CD1c-positive myeloid dendritic cell (primary cell): ENCODE results near the gene PPP2R5B.

Experiments used
- DNase-seq: peaks from one replicate; pipeline ENCODE4 v3.0.0-alpha.2; 2016; ENCODE audit errors: extremely low spot score

The PPP2R5B gene

DNA sequence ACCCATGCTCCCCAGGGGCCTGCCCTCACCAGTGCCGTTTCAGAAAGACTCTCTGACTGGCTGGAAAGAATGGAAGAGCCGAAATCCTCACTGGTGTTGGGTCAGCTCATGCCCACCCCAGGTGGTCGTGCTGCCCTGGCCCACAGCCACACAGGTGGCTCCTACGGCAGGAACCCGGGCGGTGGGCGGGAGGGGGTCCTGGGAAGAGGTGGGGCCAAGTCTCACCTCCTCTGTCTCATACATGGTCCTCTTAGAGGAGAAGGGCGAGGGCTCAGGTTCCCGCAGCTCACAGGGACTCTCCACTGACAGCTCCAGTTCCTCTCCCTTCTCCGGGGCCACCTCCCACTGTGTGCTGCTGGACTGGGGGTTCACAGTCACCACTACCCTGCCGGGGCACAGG lies 15.7 kb upstream of the PPP2R5B start:
- DNase-seq: no peak

DNA sequence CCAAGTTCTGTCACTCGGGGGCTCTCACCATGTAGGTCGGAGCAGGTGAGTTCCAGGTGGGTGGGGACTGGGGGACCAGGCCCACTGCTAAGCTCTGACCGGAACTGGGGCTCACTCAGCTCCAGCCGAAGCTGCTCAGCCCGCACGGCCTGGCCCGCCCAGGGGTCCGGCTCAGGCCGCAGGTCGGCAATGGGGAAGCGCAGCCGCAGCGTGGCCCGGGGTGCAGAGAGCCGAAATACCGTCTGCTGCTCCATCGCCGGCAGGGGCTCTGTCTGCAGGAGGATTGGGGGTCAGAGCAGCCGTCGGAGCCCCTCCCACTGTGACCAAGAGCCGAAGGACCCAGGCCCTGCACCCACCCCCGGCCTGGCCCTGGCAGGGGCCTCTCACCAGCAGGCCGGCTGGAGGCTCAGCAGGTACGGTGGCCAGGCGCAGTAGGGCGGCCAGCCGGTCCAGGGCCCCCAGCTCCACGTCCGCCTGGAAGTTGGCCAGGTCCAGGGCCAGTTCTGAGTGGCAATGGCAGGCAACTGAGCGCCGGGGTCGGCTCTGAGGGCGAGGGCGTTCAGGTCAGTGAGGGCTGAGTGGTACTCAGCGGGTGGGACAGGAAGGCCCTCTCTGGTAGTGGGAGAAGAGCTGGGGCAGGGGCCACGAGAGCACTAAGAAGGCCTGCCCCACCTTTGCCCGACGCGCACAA lies 14.7 kb upstream of the PPP2R5B start:
- DNase-seq: no peak

DNA sequence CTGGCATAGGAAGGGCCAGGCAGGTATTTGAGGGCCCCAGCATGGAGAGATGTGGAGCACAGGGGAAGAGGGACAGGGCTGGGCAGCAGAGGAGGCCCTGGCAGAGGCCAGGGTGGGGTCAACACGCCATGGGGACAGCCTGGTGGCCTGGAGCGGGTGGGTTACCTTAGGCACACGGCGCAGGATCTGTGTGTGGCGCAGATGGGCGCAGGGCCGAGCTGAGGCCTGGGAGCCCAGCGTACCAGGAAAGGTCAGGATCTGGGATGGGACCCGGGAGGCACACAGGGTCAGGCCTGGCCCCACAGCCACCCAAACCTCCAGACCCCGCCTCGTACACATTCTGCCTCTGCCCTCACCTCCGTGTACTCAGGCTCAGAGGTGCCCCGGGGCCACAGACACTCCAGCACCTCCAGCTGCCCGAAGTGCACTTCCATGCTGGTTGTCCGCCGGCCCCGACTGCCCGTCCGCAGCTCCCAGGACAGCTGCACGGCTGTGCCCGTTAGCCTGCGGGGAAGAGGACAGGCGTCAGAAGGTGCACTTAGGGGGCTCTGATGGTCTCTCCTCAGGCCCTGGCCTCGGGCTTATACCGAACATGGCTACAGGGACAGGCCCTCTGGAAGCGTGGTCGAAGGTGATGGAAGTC lies 13.9 kb upstream of the PPP2R5B start:
- DNase-seq: no peak

DNA sequence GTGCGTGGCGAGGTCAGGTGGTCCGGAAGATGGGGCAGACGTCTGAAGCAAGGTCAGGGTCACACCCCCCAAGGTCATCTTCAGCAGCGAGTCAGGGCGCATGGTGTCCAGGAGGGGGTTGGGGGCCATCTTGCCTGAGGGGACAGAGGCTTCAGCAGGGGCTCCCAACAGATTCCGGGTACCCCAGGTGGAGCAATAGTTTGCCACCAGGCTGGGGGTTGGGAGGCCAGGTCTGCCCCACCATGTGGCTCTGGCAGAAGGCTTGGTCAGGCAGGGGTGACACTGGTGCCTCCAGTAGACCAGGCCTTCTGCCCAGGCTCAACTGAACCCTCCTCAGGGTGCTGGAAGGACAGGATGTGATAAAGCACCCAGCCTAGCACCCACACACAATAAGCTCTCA lies 13.3 kb upstream of the PPP2R5B start:
- no peak for DNase-seq

DNA sequence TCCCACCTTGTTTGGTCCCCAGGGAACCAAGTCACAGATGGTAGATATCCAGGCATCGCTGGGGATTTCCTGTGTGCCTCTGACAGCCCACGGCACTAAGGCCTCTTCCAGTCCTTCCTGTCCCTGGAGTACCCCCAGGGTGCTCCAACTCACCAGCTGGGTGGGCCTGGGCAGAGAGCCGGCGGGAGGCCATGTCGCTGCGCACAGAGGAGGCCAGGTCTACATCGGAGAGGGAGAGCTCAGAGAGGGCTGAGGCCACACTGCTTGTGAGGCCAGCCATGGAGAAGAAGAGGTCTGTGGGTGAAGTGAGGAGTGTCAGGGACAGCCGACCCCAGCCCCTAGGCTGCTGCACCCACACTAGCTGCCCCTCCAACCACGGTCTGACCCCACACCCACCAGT lies 12.8 kb upstream of the PPP2R5B start:
- DNase-seq: no peak

DNA sequence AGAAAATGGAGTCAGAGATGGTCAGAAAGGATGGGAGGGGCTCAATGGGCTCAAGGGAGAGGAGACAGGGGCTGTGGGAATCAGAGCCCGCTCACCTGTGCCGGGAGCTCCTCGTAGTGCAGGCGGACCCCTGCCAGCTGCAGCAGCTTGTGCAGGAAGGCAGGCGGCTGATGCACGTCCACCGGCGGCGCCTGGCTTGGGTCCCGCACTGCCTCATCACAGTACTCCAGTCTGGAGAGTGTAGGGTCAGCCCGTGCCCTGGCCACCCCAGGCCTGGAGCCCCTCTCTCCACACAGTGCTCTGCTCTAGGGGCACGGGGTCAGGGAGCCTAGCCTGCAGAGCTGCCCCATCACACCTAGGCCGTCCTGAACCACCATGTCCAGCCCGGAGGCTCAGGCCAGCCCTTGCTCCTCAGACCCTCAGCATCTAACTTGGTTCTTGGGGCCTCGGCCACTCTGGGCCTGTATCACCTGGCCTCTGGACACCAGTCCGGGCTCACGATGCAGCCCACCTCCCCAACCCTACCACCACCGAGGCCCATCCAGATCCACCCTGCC lies 11.2 kb upstream of the PPP2R5B start:
- no peak for DNase-seq

DNA sequence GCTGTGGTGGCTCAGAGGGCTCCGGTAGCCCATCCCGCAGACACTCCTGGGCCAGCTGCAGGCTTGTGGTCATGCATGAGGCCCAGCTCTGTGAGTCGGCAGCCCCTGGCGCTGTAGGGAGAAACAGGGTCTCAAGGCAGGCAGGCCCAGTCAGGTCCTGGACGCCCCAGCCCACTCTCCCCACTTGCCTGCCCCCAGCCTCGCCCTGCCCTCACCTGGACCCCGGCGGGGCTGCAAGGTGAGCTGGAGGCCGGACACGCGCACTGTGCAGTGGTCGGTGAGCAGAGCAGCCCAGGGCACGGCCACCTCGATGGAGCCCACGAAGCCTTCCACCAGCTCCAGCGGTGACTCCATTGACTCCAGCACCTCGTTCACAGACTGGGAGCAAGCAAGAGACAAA lies 10.4 kb upstream of the PPP2R5B start:
- no peak for DNase-seq

DNA sequence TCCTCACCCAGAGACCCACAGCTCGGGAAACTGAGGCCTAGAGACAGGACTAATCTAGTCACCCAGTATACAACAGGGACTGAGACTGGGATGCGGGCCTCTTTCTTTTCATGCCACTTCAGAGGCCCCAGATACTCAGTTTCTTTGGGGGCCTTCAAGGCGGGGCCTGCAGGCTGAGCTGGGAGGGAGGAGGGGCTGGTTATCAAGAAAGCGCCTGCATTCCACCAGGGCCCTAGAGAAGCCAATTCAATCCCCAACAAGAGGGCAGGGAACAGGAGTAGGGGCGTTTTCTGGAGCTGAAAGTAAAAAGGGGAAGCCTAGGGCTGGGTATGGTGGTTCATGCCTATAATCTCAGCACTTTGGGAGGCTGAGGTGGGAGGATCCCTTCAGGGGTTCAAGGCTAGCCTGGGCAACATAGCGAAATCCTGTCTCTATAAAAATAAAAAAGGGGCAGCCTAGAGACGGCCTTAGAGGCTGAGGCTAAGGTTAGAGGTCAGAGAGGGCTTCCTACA lies 9.1 kb upstream of the PPP2R5B start:
- peak; percentile 20 for DNase-seq

DNA sequence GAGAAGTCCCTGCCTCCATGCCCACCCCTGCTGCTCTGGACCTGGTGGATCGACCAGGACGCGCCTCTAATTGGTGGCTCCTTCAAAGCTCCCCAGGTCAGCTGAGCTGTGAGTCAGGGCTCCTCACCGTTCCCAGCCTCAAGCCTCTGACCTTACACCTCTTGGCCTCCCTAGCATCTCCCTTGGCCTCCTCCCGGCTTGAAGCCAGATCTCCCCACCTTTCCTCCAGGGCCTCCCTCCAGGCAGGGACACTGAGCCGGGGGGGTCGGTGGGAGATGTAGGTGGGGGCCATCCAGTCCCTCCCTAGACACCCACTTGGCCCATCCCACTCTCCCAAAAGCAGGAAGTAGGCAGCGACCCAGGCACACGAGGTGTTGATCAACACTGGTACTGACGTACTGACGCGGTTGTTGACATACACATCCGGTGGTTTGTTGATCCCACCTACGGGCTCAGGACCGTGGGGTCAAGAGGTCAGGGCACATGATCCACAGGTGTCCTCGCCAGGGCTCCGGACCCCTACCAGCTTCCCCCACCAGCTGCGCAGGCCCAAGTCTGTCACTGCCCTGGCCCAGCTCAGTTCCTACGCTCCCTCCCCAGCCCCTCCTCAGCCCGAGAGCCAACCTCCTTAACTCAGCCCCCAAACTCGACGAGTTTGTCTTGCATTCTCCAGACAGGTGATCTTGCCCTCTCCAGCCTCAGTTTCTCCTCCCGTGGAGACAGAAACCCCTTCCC lies 8.3 kb upstream of the PPP2R5B start:
- DNase-seq: peak; percentile 83

DNA sequence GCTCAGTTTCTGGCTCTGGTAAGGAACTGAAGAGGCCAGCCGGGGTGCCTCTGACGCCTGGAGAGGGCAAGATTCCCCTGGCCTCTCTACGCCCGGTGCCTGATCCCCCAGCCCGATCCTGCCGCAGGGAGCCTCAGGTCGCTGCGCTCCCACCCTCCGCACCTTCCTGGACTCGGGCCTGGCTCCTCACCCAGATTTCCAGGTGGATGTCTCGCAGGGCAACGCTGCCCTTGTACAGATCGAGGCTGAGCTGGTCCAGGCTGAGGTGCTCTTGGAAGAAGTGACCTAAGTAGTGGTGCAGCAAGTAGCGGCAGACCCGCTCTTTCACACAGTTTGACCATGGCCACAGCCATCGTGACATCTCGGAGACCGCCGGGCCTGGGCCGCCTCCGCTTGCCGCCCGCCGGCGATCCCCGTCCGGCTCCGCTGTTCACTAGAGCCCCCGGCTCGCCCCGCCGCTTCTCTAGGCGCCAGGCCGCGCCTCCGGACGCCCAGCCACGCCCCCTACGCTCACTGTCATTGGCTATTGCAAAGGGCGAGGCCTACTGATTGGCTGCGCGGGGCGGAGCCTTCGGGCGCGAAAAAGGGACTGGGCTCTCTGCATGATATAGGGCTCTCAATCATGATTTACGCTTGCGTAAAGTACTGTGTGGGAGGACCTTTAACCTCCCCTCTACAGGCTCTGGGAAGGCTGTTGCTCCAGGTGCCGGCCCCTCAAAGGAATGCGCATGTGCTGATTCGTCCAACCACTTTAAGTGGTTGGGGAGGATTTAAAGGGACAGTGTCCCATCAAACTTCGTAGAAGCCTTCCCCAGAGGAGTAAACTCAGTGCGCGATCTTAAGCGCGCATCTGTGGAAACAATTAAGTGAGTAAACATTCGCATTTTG lies 7.5 kb upstream of the PPP2R5B start, which contains the start of gene ATG2A:
Gene ATG2A (minus strand): TSS at position 435 of the 888 bp plus-strand sequence. CDS start 74 bp downstream, at position 361.
- DNase-seq: peak; percentile 99

DNA sequence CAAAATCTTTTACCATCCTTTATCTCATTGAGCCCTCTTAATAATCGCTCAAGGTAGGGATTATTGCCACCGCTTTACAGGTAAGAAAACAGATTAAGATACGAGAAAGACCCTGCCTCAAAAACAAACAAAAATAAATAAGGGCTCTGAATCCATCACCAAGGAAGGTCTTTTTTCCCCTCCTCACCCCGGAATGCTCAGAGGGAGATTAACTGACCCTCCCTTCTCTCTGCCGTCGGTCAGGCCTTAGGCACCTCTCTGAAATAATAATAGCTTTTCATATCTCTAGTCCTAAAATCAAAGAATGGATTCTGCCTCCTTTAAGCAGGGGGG lies 6.9 kb upstream of the PPP2R5B start:
- no peak for DNase-seq

DNA sequence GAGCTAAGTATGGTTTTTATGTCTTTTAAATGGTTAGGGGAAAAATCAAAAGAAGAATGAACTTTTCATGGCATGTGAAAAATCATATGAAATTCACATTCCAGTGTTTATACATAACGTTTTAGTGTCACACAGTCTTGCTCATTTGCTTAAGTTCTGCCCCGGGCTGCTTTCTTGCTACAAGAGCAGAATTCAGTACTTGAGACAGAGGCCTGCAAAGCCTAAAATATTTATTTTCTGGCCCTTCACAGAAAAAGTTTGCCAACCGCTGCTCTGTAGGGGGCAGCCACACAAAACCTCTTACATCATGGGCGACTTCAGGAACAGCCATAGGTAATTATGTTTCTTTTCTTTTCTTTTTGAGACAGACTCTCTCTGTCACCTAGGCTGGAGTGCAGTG lies 6.5 kb upstream of the PPP2R5B start:
- no peak for DNase-seq

DNA sequence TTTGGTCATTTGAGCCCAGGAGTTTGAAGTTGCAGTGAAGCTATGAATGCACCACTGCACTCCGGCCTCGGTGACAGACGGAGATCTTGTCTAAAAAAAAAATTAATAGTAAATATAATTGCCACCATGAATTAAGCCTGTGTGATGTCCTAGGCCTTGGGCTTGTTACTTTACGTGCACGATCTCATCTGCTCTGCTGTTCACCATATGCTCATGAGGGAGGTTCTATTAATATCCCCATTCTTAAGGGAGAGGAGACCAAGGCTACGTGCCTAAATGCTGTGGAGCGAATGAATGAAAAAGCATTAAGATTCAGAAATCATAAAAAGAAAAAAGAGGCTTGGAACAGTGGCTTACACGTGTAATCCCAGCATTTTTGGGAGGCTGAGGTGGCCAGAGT lies 4.9 kb upstream of the PPP2R5B start:
- no peak for DNase-seq

DNA sequence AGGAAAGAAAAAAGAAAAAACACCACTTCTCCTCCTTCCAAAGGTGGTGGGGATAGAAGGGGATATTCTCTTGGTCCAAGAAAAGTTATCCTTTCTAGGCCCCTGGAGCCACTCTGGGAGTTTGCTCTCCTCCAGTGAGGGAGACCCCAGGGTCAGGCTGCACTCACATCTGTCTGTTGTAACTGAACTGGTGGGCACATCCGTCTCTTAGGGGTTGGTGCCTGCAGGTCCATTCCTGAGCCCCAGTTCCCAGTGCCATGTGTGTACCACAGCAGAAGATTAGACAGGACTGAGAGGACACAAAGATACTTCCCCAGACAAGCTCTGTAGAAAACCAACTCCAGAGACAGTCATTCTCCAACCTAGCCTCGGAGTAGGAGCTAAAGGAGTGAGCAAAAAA lies 4.4 kb upstream of the PPP2R5B start:
- no peak for DNase-seq

DNA sequence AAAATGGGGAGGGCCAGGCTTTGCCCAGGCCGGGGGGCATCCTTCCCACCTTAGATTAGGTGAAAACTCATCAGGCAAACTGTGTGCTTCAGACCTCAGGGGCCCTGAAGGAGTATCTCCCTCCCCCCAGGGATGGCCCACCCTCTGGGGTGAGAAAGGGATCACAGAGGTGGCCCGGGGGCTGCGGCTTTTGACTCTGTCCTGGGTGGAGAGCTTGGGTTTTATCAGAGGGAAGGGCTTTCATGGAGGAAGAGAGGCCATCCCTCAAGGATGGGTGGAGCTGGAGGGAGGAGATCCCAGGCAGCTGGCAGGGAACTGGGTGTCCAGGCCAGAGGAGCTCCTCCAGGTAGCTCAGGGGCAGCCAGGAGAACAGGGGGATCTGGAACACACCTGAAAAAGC lies 3.1 kb upstream of the PPP2R5B start:
- DNase-seq: no peak

DNA sequence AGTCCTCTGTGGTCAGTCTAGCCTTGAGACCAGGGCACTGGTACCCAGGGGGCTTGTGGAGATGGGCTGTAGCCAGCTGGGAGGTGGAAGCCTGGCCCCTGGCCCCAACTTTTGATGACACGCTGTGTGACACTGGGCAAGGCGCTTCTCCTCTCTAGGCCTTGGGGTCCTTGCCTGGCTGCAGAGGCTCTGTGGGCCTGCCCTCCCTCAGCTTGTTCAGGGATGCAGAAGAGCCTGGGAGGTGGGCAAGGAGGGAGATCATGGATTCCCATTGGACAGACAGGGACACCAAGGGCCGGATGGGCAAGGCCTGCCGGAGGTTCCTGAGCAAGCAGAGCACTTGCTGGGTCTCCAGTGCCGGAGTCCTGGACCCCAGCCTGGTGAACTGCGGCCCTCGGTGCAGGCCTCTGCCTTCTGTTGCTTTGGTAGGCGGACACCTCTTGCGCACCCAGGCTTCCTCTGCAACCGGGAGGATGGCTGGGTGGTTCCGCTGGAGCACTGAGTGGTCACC lies 1.3 kb upstream of the PPP2R5B start:
- DNase-seq: no peak

DNA sequence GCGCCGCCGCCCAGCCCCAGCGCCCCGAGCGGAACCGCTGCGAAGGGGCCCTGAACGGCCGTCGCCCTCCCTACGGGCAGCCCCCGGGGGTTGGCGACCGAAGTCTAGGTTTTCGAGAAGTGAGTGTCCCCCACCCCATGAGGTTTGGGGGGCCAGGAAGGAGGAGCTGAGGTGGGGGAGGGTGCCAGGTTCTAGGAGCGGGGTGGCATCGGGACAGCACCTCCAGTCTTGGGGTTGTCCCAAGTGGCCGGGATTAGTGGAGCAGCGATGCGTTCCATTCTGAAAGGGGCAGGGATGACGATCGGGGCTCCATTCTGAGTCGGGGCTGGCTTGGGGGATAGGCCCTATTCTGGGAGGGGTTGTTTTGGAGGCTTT lies 408 bp downstream of the PPP2R5B start:
- DNase-seq: peak; percentile 3

DNA sequence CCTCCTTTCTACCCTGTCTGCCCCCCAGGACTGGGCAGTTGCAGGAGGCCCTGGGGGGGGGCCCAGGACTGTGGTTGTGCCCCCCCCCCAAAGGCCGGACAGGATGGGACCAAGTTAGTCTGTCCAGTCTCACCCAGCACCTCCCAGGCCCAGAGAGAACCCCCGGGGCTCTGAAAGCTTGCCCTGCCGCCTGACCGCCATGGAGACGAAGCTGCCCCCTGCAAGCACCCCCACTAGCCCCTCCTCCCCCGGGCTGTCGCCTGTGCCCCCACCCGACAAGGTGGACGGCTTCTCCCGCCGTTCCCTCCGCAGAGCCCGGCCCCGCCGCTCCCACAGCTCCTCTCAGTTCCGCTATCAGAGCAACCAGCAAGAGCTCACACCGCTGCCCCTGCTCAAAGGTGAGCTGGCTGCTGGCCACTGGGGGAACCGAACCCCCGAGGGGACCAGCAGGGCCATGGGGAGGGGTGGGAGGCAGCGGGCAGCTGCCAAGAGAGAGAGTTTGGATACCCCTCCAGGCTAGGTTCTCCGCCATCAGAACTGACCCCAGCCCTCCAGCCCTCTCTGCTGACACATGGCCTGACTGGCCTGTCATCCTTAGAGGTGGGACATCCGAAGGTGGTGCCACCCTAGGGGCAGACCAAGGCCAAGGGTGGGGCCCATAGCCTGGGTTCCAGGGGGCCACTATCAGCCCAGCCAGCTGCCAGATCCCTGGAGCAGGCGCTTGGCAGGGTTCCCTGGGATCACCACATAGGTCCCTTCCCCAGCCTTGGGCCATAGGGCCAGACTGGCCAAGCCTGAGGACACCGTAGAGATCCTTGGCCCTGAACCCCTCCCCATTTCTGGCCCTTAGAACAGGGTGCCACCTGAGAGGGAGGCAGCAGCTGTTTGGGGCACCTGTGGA lies 1.3 kb downstream of the PPP2R5B start:
- no peak for DNase-seq

DNA sequence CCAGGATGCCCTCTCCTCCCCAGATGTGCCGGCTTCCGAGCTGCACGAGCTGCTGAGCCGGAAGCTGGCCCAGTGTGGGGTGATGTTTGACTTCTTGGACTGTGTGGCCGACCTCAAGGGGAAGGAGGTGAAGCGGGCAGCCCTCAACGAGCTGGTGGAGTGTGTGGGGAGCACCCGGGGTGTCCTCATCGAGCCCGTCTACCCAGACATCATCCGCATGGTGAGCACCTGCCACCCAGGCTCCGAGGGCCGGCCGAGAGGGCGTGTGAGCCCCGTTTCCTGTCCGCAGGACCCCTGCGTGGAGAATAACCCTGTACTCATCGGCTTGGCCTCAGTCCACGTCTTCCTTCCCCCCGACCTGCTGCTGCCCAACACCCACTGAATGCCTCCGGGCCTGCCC lies 2.2 kb downstream of the PPP2R5B start:
- no peak for DNase-seq

DNA sequence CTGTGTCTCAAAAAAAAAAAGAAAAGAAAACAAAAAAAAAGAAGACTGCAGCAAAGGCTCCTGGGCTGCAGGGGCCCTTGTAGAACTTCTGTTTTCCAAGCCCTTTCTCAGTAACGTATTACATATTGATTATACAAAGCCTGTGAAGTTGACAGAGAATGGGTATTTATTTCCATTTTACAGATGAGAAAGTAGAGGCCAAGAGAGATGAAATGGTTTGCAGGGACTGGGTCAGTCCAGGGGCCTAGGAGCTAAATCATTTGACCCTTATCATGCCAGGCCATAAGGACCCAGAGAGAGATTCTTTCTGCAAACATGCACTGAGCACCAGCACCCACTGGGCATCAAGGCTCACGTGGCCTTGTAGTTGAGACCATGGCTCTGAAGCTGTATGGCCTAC lies 4.5 kb downstream of the PPP2R5B start:
- no peak for DNase-seq
